Type B pancreatic cell (in vitro differentiated cells): ENCODE measurements around the gene CLEC2B. TPM values are rescaled to one million over a fixed set of nuclear protein-coding genes. Genes with fewer than 3 reads are reported as not detected.

Source experiments
- DNase-seq: peaks from one replicate; pipeline ENCODE4 v3.0.0; 2021; ENCODE audit warnings: mixed read lengths; ENCODE audit not compliant: unreplicated experiment; ENCODE audit errors: extremely low spot score
- H3K27ac Mint-ChIP-seq: 2 replicates; pipeline ENCODE4 v1.8.0; 2021; ENCODE audit warnings: mild to moderate bottlenecking, mixed read lengths
- H3K27me3 Mint-ChIP-seq: 2 replicates; pipeline ENCODE4 v1.8.0; 2021; ENCODE audit warnings: mixed read lengths
- H3K36me3 Mint-ChIP-seq: 2 replicates; pipeline ENCODE4 v1.8.0; 2021; ENCODE audit warnings: mixed read lengths
- H3K4me1 Mint-ChIP-seq: one replicate; pipeline ENCODE4 v1.8.0; 2021; ENCODE audit warnings: mixed read lengths; ENCODE audit not compliant: unreplicated experiment
- H3K4me3 Mint-ChIP-seq: 2 replicates; pipeline ENCODE4 v1.8.0; 2021; ENCODE audit warnings: mild to moderate bottlenecking, mixed read lengths
- H3K9me3 Mint-ChIP-seq: 2 replicates; pipeline ENCODE4 v1.8.0; 2021; ENCODE audit warnings: mixed read lengths
- total RNA-seq: library from RNA; stranded (reverse); gene quantifications from 2 replicates; pipeline ENCODE4 v1.2.1, GENCODE V29; 2021; ENCODE audit warnings: low replicate concordance
- TF ChIP-seq, protein P1 (sequence below): fragments of 200-600 bp; sonication (generic); conservative IDR thresholded peaks from 2 replicates; pipeline ENCODE4 v1.5.0; 2021; ENCODE audit warnings: antibody characterized with exemption, mild to moderate bottlenecking

Gene CLEC2B
- total RNA-seq, 1 donor from 2014 or later: not detected

DNA sequence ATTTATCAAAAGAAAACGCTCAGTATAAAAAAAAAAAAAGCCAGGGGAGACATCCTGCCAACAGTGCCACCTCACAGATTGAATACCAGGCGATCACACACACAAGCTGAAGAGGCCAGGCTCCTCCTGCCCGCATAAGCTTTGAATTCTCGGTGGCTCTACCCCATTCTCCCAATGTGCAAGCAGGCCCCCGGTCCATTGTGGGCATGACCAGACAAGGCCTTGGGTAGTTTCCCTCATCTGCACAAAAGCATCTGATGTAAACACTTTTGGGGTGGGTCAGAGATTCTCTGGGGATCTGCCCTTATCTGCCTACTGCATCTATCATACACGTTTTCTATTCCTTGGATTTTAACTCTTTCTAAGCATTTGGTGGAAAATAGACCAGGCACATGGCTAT lies 28.4 kb upstream of the CLEC2B start:
- no peak for DNase-seq
- H3K27ac Mint-ChIP-seq: no peak overlapping the region
- H3K4me1 Mint-ChIP-seq: no peaks in the 10 kb centered on the region
- TF ChIP-seq, protein P1, sequence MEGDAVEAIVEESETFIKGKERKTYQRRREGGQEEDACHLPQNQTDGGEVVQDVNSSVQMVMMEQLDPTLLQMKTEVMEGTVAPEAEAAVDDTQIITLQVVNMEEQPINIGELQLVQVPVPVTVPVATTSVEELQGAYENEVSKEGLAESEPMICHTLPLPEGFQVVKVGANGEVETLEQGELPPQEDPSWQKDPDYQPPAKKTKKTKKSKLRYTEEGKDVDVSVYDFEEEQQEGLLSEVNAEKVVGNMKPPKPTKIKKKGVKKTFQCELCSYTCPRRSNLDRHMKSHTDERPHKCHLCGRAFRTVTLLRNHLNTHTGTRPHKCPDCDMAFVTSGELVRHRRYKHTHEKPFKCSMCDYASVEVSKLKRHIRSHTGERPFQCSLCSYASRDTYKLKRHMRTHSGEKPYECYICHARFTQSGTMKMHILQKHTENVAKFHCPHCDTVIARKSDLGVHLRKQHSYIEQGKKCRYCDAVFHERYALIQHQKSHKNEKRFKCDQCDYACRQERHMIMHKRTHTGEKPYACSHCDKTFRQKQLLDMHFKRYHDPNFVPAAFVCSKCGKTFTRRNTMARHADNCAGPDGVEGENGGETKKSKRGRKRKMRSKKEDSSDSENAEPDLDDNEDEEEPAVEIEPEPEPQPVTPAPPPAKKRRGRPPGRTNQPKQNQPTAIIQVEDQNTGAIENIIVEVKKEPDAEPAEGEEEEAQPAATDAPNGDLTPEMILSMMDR: no peak
- no peaks in the 10 kb centered on the region for H3K36me3 Mint-ChIP-seq
- H3K27me3 Mint-ChIP-seq: peaks cover 7% of the 10 kb centered on the region
- peaks cover under 1% of the 10 kb centered on the region for H3K9me3 Mint-ChIP-seq
- no peak overlapping the region for H3K4me3 Mint-ChIP-seq

DNA sequence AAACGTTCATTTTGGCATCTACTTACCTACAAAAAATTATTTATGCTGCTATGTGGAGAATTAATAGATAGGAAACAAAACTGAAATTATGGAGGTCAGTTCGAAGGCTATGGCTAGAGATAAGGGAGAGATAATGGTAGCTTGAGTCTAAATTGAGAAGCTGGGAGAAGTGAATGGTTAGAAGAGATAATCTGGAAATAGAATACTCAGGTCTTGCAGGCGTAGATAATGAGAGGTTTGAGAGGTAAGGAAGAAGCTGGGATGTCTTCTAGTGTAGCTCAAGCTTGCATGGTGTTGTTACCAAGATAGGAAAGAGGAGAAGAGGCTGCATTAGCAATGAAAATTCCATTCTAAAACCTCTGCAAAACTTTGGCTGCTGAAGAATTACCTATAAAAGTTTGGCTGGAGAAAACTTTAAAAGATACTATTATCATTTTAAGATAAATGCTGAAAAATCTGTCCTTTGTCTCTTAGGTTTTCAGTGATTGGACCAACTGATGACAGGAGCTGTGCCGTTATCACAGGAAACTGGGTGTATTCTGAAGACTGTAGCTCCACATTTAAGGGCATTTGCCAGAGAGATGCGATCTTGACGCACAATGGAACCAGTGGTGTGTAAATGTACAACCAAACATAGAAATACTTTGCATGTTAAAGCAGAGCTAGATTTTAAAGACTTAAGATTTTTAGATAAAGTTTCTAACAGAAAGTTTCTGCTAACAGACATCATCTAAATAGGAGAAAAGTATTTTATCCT lies 26.2 kb upstream of the CLEC2B start:
- DNase-seq: no peak
- Mint-ChIP-seq H3K4me3 (no peak overlapping the region), H3K27ac (no peak overlapping the region), H3K4me1 (no peaks in the 10 kb centered on the region), H3K27me3 (peaks cover 7% of the 10 kb centered on the region), H3K36me3 (no peaks in the 10 kb centered on the region), H3K9me3 (no peaks in the 10 kb centered on the region)
- TF ChIP-seq, protein P1: no peak

DNA sequence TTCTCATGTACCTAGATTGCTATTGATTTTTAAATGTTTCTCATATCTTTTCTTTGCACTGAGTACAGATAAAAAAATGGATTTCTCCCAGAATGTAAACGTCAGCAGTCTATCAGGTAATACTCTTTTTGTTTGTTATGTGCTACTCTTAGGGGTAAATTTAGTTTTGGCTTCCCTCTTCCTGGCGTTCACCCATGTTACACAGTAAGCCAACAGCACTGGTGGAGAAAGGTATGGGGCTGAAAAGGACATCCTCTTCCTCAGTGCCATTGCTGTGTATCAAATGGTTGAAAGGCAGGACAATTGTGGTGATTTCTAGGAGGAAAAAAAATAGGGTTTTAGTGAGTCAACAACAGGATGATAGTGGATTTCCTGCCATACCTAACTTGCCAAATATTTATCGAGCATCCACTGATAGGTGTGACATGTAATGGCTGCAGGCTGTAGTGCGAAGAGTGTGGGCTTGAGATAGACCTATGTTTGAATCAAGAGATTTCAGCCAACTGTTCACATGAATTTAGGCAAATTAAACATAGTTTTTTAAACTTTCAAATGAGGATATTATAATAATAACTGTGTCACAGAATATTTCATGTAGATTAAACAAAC lies 19.6 kb upstream of the CLEC2B start:
- TF ChIP-seq, protein P1: no peak
- Mint-ChIP-seq H3K4me3 (no peak overlapping the region), H3K36me3 (no peaks in the 10 kb centered on the region), H3K4me1 (no peaks in the 10 kb centered on the region), H3K9me3 (no peaks in the 10 kb centered on the region), H3K27ac (peak overlapping the region; percentile 35), H3K27me3 (no peaks in the 10 kb centered on the region)
- no peak for DNase-seq

DNA sequence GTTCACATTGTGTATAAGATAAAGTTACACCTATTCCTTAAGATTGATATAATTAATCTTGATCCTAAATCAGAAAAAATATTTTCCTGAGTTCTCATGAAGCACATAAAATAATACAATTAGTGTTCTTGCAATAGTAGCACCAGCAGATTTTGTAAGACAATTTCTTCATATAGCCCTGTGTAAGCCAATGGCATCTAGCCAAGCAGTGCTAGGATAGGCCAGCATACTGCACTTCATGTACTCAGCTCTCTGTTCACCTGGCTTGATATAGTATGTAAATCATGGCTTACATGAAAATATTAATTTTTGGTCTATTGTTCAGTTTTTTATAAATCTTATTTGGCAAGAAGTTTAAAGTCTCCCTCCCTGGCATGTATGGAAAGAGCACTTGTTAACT lies 14.0 kb upstream of the CLEC2B start:
- Mint-ChIP-seq H3K27ac (no peak overlapping the region), H3K4me3 (no peak overlapping the region), H3K27me3 (no peaks in the 10 kb centered on the region), H3K9me3 (no peaks in the 10 kb centered on the region), H3K4me1 (no peaks in the 10 kb centered on the region), H3K36me3 (no peaks in the 10 kb centered on the region)
- TF ChIP-seq, protein P1: no peak
- DNase-seq: no peak

DNA sequence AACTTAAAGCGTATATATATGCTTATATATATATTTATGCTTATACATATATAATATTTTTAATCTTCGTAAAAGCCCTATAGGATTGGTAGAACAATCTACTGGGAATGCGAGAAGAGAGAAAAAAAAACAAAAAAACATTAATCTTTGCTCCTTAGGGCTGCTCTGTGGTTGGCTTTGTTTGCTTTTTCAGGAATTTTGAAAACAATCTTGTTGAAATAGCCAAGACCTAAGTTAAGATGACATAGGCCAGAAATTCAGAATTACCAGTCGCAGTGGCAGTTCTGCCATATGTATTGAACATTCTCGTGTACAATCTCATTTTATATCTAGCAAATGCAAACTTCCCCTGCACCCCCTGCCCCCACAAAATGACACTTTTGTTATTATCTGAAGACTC lies 12.8 kb upstream of the CLEC2B start:
- Mint-ChIP-seq H3K36me3 (no peaks in the 10 kb centered on the region), H3K27me3 (no peaks in the 10 kb centered on the region)
- DNase-seq: no peak

More for the DNA sequence above, 12.8 kb upstream of the CLEC2B start:
- Mint-ChIP-seq H3K4me3 (no peak overlapping the region), H3K4me1 (no peaks in the 10 kb centered on the region), H3K27ac (no peak overlapping the region), H3K9me3 (no peaks in the 10 kb centered on the region)
- TF ChIP-seq, protein P1: no peak
